GM19023 (cell line): ENCODE measurements around the gene ATP11B.

ENCODE experiments used
- ATAC-seq: cut with Tn5 transposase; IDR thresholded peaks from one replicate; pipeline ENCODE4 v1.9.1; 2021; ENCODE audit warnings: mild to moderate bottlenecking, moderate library complexity; ENCODE audit not compliant: unreplicated experiment

ATP11B gene

GRCh38 chr3:182908471-182908870 is 115.2 kb downstream of the ATP11B start:
- ATAC-seq = no peak

GRCh38 chr3:182909318-182910040 is 116.2 kb downstream of the ATP11B start:
- ATAC-seq = no peak

- ATAC-seq = no peak
Observed at GRCh38 chr3:182910936-182911781, 117.9 kb downstream of the ATP11B start.

GRCh38 chr3:182911782-182912111 is 118.4 kb downstream of the ATP11B start:
- no peak for ATAC-seq

- no peak for ATAC-seq
Observed at GRCh38 chr3:182912474-182912873, 119.2 kb downstream of the ATP11B start.

- ATAC-seq = peak; percentile 93
Observed at GRCh38 chr3:182913889-182914288, 120.6 kb downstream of the ATP11B start.

- ATAC-seq = no peak
Observed at GRCh38 chr3:182914341-182914740, 121.0 kb downstream of the ATP11B start.

GRCh38 chr3:182917134-182917533 is 123.8 kb downstream of the ATP11B start:
- no peak for ATAC-seq

GRCh38 chr3:182919866-182920357 is 126.6 kb downstream of the ATP11B start:
- no peak for ATAC-seq

GRCh38 chr3:182920515-182921084 is 127.3 kb downstream of the ATP11B start:
- ATAC-seq = no peak

- ATAC-seq = no peak
Observed at GRCh38 chr3:182921665-182922355, 128.5 kb downstream of the ATP11B start.

GRCh38 chr3:182925330-182925943 is 132.1 kb downstream of the ATP11B start:
- peak; percentile 99 for ATAC-seq

- peak; percentile 7 for ATAC-seq
Observed at GRCh38 chr3:182925944-182926337, 132.6 kb downstream of the ATP11B start.

GRCh38 chr3:182935803-182936202 is 142.5 kb downstream of the ATP11B start:
- ATAC-seq = no peak

GRCh38 chr3:182936239-182936917 is 143.1 kb downstream of the ATP11B start:
- no peak for ATAC-seq

- no peak for ATAC-seq
Observed at GRCh38 chr3:182936918-182937285, 143.6 kb downstream of the ATP11B start.

GRCh38 chr3:182937293-182938051 is 144.2 kb downstream of the ATP11B start:
- ATAC-seq = peak; percentile 52

- ATAC-seq = no peak
Observed at GRCh38 chr3:182940266-182940808, 147.0 kb downstream of the ATP11B start.

GRCh38 chr3:182941719-182942118 is 148.4 kb downstream of the ATP11B start:
- no peak for ATAC-seq
